ENCODE measurements around the gene NUTM1. TPM values are rescaled to one million over a fixed set of nuclear protein-coding genes. Genes with fewer than 3 reads are reported as not detected.
"Not testable (repeated sequence)": the region's sequence is repeated elsewhere in the genome, so short reads cannot be mapped to it uniquely, and the experiment has no call there.

Gene NUTM1
- total RNA-seq, 3 donors from 2014 or later = not detected

- peak overlapping the region; percentile 63 to 84 (median 80) for H3K4me3 ChIP-seq
- no peak overlapping the region for H3K27ac ChIP-seq
- TF ChIP-seq POLR2A (IDR thresholded peaks at IDR 0.05) = no peak
- no peak for TF ChIP-seq POLR2AphosphoS5 (IDR thresholded peaks at IDR 0.05)
- TF ChIP-seq, protein P1, sequence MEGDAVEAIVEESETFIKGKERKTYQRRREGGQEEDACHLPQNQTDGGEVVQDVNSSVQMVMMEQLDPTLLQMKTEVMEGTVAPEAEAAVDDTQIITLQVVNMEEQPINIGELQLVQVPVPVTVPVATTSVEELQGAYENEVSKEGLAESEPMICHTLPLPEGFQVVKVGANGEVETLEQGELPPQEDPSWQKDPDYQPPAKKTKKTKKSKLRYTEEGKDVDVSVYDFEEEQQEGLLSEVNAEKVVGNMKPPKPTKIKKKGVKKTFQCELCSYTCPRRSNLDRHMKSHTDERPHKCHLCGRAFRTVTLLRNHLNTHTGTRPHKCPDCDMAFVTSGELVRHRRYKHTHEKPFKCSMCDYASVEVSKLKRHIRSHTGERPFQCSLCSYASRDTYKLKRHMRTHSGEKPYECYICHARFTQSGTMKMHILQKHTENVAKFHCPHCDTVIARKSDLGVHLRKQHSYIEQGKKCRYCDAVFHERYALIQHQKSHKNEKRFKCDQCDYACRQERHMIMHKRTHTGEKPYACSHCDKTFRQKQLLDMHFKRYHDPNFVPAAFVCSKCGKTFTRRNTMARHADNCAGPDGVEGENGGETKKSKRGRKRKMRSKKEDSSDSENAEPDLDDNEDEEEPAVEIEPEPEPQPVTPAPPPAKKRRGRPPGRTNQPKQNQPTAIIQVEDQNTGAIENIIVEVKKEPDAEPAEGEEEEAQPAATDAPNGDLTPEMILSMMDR (IDR thresholded peaks at IDR 0.05) = no peak
- intact Hi-C loops (cut with DNase I; ENCODE audit: low total_unique reads) = no loop called here
- no peak for DNase-seq (ENCODE audit: low spot score in 2 of 2)
- H3K4me1 ChIP-seq = no peaks in the 10 kb centered on the region
- H3K27me3 ChIP-seq = no peaks in the 10 kb centered on the region
- no peaks in the 10 kb centered on the region for H3K36me3 ChIP-seq
- no peaks in the 10 kb centered on the region for H3K9me3 ChIP-seq
Observed at GRCh38 chr15:34341381-34342212, 1.5 kb upstream of the NUTM1 start.

DNA sequence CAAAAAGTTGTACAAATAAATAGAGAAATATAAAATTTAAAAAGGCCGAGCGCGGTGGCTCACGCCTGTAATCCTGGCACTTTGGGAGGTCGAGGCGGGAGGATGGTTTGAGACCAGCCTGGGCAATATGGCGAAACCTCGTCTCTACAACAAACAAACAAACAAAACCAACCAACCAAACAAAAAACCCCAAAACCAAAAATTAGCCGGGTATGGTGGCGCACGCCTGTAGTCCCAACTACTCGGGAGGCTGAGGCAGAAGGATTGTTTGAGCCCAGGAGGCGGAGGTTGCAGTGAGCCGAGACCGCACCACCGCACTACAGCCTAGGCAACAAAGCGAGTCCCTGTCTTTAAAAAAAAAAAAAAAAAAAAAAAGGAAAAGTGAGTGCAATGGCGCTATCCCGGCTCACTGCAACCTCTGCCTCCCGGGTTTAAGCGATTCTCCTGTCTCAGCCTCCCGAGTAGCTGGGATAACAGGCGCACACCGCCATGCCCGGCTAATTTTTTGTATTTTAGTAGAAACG, 840 bp upstream of the NUTM1 start:
- H3K27ac ChIP-seq = peak overlapping the region; percentile 88 to 90
- H3K9me3 ChIP-seq; H3K36me3 ChIP-seq; DNase-seq (ENCODE audit: low spot score in 2 of 2); intact Hi-C loops (cut with DNase I; ENCODE audit: low total_unique reads); H3K27me3 ChIP-seq; H3K4me1 ChIP-seq: not testable (repeated sequence)
- peak overlapping the region; percentile 63 to 84 (median 80) for H3K4me3 ChIP-seq

DNA sequence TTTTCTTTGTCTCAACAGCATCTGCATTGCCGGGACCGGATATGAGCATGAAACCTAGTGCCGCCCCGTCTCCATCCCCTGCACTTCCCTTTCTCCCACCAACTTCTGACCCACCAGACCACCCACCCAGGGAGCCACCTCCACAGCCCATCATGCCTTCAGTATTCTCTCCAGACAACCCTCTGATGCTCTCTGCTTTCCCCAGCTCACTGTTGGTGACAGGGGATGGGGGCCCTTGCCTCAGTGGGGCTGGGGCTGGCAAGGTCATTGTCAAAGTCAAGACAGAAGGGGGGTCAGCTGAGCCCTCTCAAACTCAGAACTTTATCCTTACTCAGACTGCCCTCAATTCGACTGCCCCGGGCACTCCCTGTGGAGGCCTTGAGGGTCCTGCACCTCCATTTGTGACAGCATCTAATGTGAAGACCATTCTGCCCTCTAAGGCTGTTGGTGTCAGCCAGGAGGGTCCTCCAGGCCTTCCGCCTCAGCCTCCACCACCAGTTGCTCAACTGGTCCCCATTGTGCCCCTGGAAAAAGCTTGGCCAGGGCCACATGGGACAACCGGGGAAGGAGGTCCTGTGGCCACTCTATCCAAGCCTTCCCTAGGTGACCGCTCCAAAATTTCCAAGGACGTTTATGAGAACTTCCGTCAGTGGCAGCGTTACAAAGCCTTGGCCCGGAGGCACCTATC, 5.0 kb downstream of the NUTM1 start:
- Histone ChIP-seq H3K4me3 (no peak overlapping the region), H3K36me3 (no peaks in the 10 kb centered on the region), H3K9me3 (no peaks in the 10 kb centered on the region), H3K4me1 (no peaks in the 10 kb centered on the region), H3K27ac (peak overlapping the region in 1 of 2 donors; percentile 12), H3K27me3 (no peaks in the 10 kb centered on the region)
- DNase-seq (ENCODE audit: low spot score in 2 of 2) = no peak
- TF ChIP-seq POLR2A (IDR thresholded peaks at IDR 0.05) (no peak), POLR2AphosphoS5 (IDR thresholded peaks at IDR 0.05) (no peak)
- TF ChIP-seq, protein P1 (IDR thresholded peaks at IDR 0.05) = no peak
- intact Hi-C loops (cut with DNase I; ENCODE audit: low total_unique reads) = no loop called here

DNA sequence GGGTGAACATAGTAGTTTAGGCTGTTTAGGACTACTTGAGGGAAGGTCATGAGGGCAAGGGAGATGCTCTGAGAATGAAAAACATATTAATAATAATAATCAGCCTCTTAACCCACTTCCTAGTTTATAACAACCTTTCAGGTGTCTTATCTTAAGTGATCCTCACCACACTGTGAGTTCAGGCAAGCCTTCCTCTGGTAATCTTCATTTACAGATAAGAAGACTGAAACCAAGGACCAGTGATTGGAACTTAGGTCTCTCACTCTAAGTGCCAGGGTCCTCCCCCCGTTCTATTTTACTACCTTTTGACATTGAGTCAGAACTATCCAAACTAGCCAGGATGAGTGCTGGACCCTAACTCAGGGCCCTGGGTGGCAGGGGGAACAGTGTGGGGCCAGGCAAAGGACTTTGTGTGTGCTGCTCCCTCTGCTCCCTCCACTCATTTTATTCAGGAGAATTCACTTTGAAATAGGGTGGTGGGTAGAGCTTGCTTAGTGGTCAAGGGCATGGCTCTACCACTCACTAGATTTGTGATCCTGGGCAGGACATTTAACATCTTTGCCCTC, 5.7 kb downstream of the NUTM1 start:
- Histone ChIP-seq H3K27me3 (no peaks in the 10 kb centered on the region), H3K4me3 (no peak overlapping the region), H3K4me1 (no peaks in the 10 kb centered on the region), H3K27ac (no peak overlapping the region), H3K36me3 (no peaks in the 10 kb centered on the region), H3K9me3 (no peaks in the 10 kb centered on the region)
- TF ChIP-seq, protein P1 (IDR thresholded peaks at IDR 0.05) = no peak
- TF ChIP-seq POLR2AphosphoS5 (IDR thresholded peaks at IDR 0.05) (no peak), POLR2A (IDR thresholded peaks at IDR 0.05) (no peak)
- DNase-seq (ENCODE audit: low spot score in 2 of 2) = no peak
- intact Hi-C loops (cut with DNase I; ENCODE audit: low total_unique reads) = no loop called here

DNA sequence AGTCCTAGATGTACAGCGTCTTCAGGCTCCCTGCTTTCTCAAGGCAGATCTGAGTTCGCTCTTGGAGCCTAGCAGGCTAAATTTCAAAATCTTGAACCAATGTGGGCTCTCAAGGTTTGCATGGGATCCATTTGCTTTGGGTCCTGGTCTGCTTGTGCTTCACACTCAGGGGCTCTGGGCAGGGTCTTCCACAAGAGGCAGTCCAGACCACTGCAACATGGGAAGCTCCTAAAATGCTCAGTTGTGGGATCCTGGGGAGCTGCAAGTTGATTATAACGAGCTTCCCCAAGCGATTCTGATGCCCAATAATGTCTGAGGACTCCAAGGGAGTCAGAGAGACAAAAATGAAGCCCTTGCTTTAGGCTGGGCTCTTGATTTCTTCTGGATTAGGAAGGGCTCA, 6.7 kb downstream of the NUTM1 start:
- intact Hi-C loops (cut with DNase I; ENCODE audit: low total_unique reads) = no loop called here
- Histone ChIP-seq H3K27me3 (no peaks in the 10 kb centered on the region), H3K27ac (no peak overlapping the region), H3K4me3 (no peak overlapping the region), H3K9me3 (no peaks in the 10 kb centered on the region), H3K4me1 (no peaks in the 10 kb centered on the region), H3K36me3 (no peaks in the 10 kb centered on the region)
- no peak for DNase-seq (ENCODE audit: low spot score in 2 of 2)
- TF ChIP-seq POLR2A (IDR thresholded peaks at IDR 0.05) (no peak), POLR2AphosphoS5 (IDR thresholded peaks at IDR 0.05) (no peak)
- TF ChIP-seq, protein P1 (IDR thresholded peaks at IDR 0.05) = no peak

- H3K4me1 ChIP-seq; H3K36me3 ChIP-seq; DNase-seq (ENCODE audit: low spot score in 2 of 2); H3K4me3 ChIP-seq; H3K27me3 ChIP-seq; H3K9me3 ChIP-seq; intact Hi-C loops (cut with DNase I; ENCODE audit: low total_unique reads); H3K27ac ChIP-seq: not testable (repeated sequence)
Observed at GRCh38 chr15:34352996-34353395, 9.9 kb downstream of the NUTM1 start.
